H1 (cell line): ENCODE measurements around the gene UNC119B. TPM values are rescaled to one million over a fixed set of nuclear protein-coding genes. Genes with fewer than 3 reads are reported as not detected.

Experiments
- CTCF ChIA-PET: fragments of 300-600 bp; sonication (Branson Sonifier 250); formaldehyde crosslinking; loops from one replicate; lab custom pipeline; 2021; ENCODE audit not compliant: partially characterized antibody; lab: Charles Lee
- POLR2A ChIA-PET: fragments of 300-600 bp; sonication (Branson Sonifier 250); formaldehyde crosslinking; loops from one replicate; lab custom pipeline; 2021; ENCODE audit warnings: inconsistent platforms; ENCODE audit not compliant: partially characterized antibody; lab: Charles Lee
- DNase-seq, 2 experiments: peaks; one replicate each; pipeline versions ENCODE4 v3.0.0 to v3.0.0-alpha.2; 2010 to 2022; ENCODE audit warnings: low spot score in 2 of 2, low read depth in 1 of 2, mixed read lengths in 1 of 2
- FAIRE-seq: peaks from 2 replicates; lab custom pipeline; 2011; peaks lifted over from hg19 to GRCh38; lab: Jason Lieb, UNC
- H2AFZ ChIP-seq: 2 replicates; pipeline ENCODE4 v1.8.1; 2012; ENCODE audit warnings: low read length, inconsistent platforms
- H2AK5ac ChIP-seq: 2 replicates; pipeline ENCODE4 v1.6.1; 2013; ENCODE audit warnings: low read depth, low read length
- H2BK120ac ChIP-seq: replicated peaks from 2 replicates; pipeline ENCODE3; 2013; ENCODE audit warnings: low read depth, low read length, inconsistent platforms
- H2BK12ac ChIP-seq: 2 replicates; pipeline ENCODE4 v1.6.1; 2013; ENCODE audit warnings: low read depth, low read length
- H2BK15ac ChIP-seq: 2 replicates; pipeline ENCODE4 v1.6.1; 2013; ENCODE audit warnings: low read length
- H2BK20ac ChIP-seq: 2 replicates; pipeline ENCODE4 v1.6.1; 2013; ENCODE audit warnings: low read length
- H2BK5ac ChIP-seq: 2 replicates; pipeline ENCODE4 v1.6.1; 2013; ENCODE audit warnings: low read depth, low read length
- H3K14ac ChIP-seq: 2 replicates; pipeline ENCODE4 v1.6.1; 2013; ENCODE audit warnings: inconsistent platforms; ENCODE audit not compliant: insufficient read length
- H3K18ac ChIP-seq: 2 replicates; pipeline ENCODE4 v1.6.1; 2013; ENCODE audit warnings: low read length; ENCODE audit errors: extremely low read depth
- H3K23ac ChIP-seq: 2 replicates; pipeline ENCODE4 v1.6.1; 2013; ENCODE audit warnings: inconsistent platforms; ENCODE audit not compliant: insufficient read length
- H3K23me2 ChIP-seq: 2 replicates; pipeline ENCODE4 v1.6.1; 2013; ENCODE audit warnings: low read depth, low read length
- H3K27ac ChIP-seq: 2 replicates; pipeline ENCODE4 v1.6.1; 2011; ENCODE audit warnings: low read depth, low read length, inconsistent platforms
- H3K27me3 ChIP-seq, 4 experiments: replicated peaks in 1 of 4; 1 replicate in 1 of 4; 2 replicates in 3 of 4; pipeline versions ENCODE4 v1.6.1 to v1.8.1; 2011 to 2013; ENCODE audit warnings: low read length in 3 of 4, mild to moderate bottlenecking in 3 of 4, inconsistent platforms in 2 of 4, mixed read lengths in 2 of 4, moderate library complexity in 1 of 4; ENCODE audit not compliant: control insufficient read depth in 3 of 4, insufficient read depth in 3 of 4; ENCODE audit errors: extremely low read depth in 1 of 4
- H3K36me3 ChIP-seq, 4 experiments: 2 replicates each; pipeline versions ENCODE4 v1.6.1 to v1.8.1; 2011 to 2013; ENCODE audit warnings: mild to moderate bottlenecking in 4 of 4, low read length in 3 of 4, moderate library complexity in 2 of 4, control low read depth in 1 of 4, inconsistent platforms in 1 of 4; ENCODE audit not compliant: insufficient read depth in 4 of 4, control insufficient read depth in 2 of 4
- H3K4ac ChIP-seq: replicated peaks from 2 replicates; pipeline ENCODE3; 2013; ENCODE audit warnings: low read length, low read depth, mixed read lengths, inconsistent platforms; ENCODE audit not compliant: insufficient read length
- H3K4me1 ChIP-seq, 4 experiments: replicated peaks in 1 of 4; 1 replicate in 1 of 4; 2 replicates in 3 of 4; pipeline versions ENCODE4 v1.6.1 to v1.8.1; 2011 to 2013; ENCODE audit warnings: low read length in 3 of 4, inconsistent platforms in 2 of 4, mixed read lengths in 1 of 4; ENCODE audit not compliant: insufficient read depth in 4 of 4, control insufficient read depth in 3 of 4
- H3K4me2 ChIP-seq, 2 experiments: 2 replicates each; pipeline versions ENCODE4 v1.6.1 to v1.8.1; 2011 to 2013; ENCODE audit warnings: low read depth in 2 of 2, low read length in 2 of 2, control low read depth in 1 of 2, inconsistent platforms in 1 of 2, mild to moderate bottlenecking in 1 of 2; ENCODE audit not compliant: insufficient read depth in 1 of 2
- H3K4me3 ChIP-seq, 4 experiments: fragments of 200-600, 300-600 bp in 1 of 4; sonication (generic), shearing (Covaris generic), sonication (Bioruptor Twin) in 1 of 4; 2 replicates each; pipeline versions ENCODE4 v1.5.1 to v1.8.1; 2011 to 2016; ENCODE audit warnings: low read length in 4 of 4, low read depth in 3 of 4, control low read depth in 2 of 4, inconsistent platforms in 2 of 4, mild to moderate bottlenecking in 2 of 4, mixed read lengths in 1 of 4, moderate library complexity in 1 of 4; ENCODE audit not compliant: insufficient read depth in 2 of 4; ENCODE audit errors: extremely low read depth in 1 of 4
- H3K56ac ChIP-seq: replicated peaks from 2 replicates; pipeline ENCODE3; 2013; ENCODE audit warnings: low read depth, mild to moderate bottlenecking, mixed read lengths, low read length, inconsistent platforms; ENCODE audit not compliant: insufficient read length
- H3K79me1 ChIP-seq: 2 replicates; pipeline ENCODE4 v1.6.1; 2013; ENCODE audit warnings: low read depth, low read length, control low read depth
- H3K79me2 ChIP-seq, 2 experiments: 2 replicates each; pipeline versions ENCODE4 v1.6.1 to v1.8.1; 2012 to 2013; ENCODE audit warnings: low read length in 2 of 2, mild to moderate bottlenecking in 2 of 2, inconsistent platforms in 1 of 2; ENCODE audit not compliant: insufficient read depth in 2 of 2, control insufficient read depth in 1 of 2
- H3K9ac ChIP-seq, 4 experiments: replicated peaks in 1 of 4; 1 replicate in 1 of 4; 2 replicates in 3 of 4; pipeline versions ENCODE4 v1.6.1 to v1.8.1; 2011 to 2013; ENCODE audit warnings: low read depth in 3 of 4, low read length in 3 of 4, control low read depth in 2 of 4, mild to moderate bottlenecking in 2 of 4, moderate library complexity in 2 of 4, inconsistent platforms in 1 of 4; ENCODE audit errors: extremely low read depth in 1 of 4
- H3K9me3 ChIP-seq, 2 experiments: 2 replicates each; pipeline versions ENCODE4 v1.6.1 to v1.8.1; 2012 to 2013; ENCODE audit warnings: mild to moderate bottlenecking in 2 of 2, moderate library complexity in 2 of 2, control low read depth in 1 of 2, inconsistent platforms in 1 of 2, low read depth in 1 of 2, low read length in 1 of 2, mixed read lengths in 1 of 2; ENCODE audit not compliant: insufficient read depth in 2 of 2
- H4K20me1 ChIP-seq, 2 experiments: replicated peaks in 1 of 2; 2 replicates each; pipeline versions ENCODE3 to v1.8.1; 2011 to 2013; ENCODE audit warnings: inconsistent platforms in 2 of 2, low read length in 2 of 2, mild to moderate bottlenecking in 1 of 2; ENCODE audit not compliant: insufficient read depth in 2 of 2, control insufficient read depth in 1 of 2
- H4K5ac ChIP-seq: 2 replicates; pipeline ENCODE4 v1.6.1; 2013; ENCODE audit warnings: low read length, low read depth, mixed read lengths, inconsistent platforms; ENCODE audit not compliant: insufficient read length
- H4K8ac ChIP-seq: 2 replicates; pipeline ENCODE4 v1.8.0; 2013; ENCODE audit warnings: mild to moderate bottlenecking, moderate library complexity, low read length, inconsistent platforms; ENCODE audit not compliant: insufficient read depth; ENCODE audit errors: extremely low read depth
- H4K91ac ChIP-seq: replicated peaks from 2 replicates; pipeline ENCODE3; 2013; ENCODE audit warnings: low read length, mixed read lengths, inconsistent platforms; ENCODE audit not compliant: insufficient read length
- CBX8 ChIP-seq: fragments of 300-800, 300-1000 bp; sonication (generic); IDR thresholded peaks from 2 replicates; pipeline ENCODE4 v1.7.1; 2016; ENCODE audit warnings: low read depth, low read length, borderline replicate concordance
- CREB1 ChIP-seq: IDR thresholded peaks from 2 replicates; pipeline ENCODE4 v1.6.1; 2012; ENCODE audit warnings: inconsistent platforms
- FOSL1 ChIP-seq: IDR thresholded peaks from 2 replicates; pipeline ENCODE4 v1.6.1; 2011; ENCODE audit warnings: mild to moderate bottlenecking, low read depth, low read length, moderate library complexity; ENCODE audit not compliant: insufficient read depth
- GABPA ChIP-seq: IDR thresholded peaks from 2 replicates; pipeline ENCODE4 v1.6.1; 2011; ENCODE audit warnings: mild to moderate bottlenecking, low read length, moderate library complexity, borderline replicate concordance; ENCODE audit not compliant: insufficient read depth
- HDAC6 ChIP-seq: IDR thresholded peaks from one replicate; pipeline ENCODE4 v1.7.1; 2012; ENCODE audit warnings: low read depth, mild to moderate bottlenecking, inconsistent platforms, low read length, moderate library complexity
- KDM5A ChIP-seq: fragments of 200-600 bp; IDR thresholded peaks from 2 replicates; pipeline ENCODE4 v1.7.1; 2012; ENCODE audit warnings: mild to moderate bottlenecking, low read length, inconsistent platforms, mixed read lengths
- USF2 ChIP-seq: IDR thresholded peaks from 2 replicates; pipeline ENCODE4 v1.6.1; 2011; ENCODE audit warnings: low read length, improper control_type of control experiment
- WGBS, 2 experiments: shearing (Covaris generic) in 1 of 2; methylation state at CpG; one replicate each; pipeline versions ENCODE4 v1.1.6 to v1.1.7; 2013 to 2015; ENCODE audit warnings: low lambda C conversion rate in 2 of 2, mixed read lengths in 2 of 2, inconsistent platforms in 1 of 2, low coverage in 1 of 2, missing lambda C conversion rate in 1 of 2; ENCODE audit not compliant: insufficient replicate concordance in 2 of 2, insufficient coverage in 1 of 2, insufficient read length in 1 of 2; ENCODE audit errors: extremely low coverage in 1 of 2, missing lambda C conversion rate in 1 of 2; 5-methylcytosine and 5-hydroxymethylcytosine counted together
- polyA plus RNA-seq, 7 experiments: library from polyadenylated mRNA; depleted of rRNA in 3 of 7; stranded (reverse) in 5 of 7; unstranded in 2 of 7; fragments of >200 nt in 5 of 7; fragments of 200-250 nt in 2 of 7; gene quantifications; 1 replicate in 5 of 7; 2 replicates in 1 of 7; 4 replicates in 1 of 7; pipeline versions ENCODE4 v1.2.1 to v1.2.3, GENCODE V29; 2011 to 2013; ENCODE audit warnings: missing spikeins in 2 of 7, mixed read lengths in 2 of 7
- total RNA-seq: library from RNA; stranded (reverse); fragmentation: NEBNext Ultra II Directional; extraction: Animal tissue kit (Norgen Biotek cat#: 25700); gene quantifications from 2 replicates; pipeline ENCODE4 v1.2.1, GENCODE V29; 2021

Gene UNC119B
- total and polyA plus RNA-seq, 2 of the 8 experiments (the other 6 are each of a cell fraction or from before 2014, with no cell fraction given): 40.5 to 50.1 TPM

GRCh38 chr12:120698665-120699064, 11.6 kb upstream of the UNC119B start:
- CTCF ChIA-PET: interaction anchor here (0.6 to 1.9 kb wide), 10 partner anchors 10 to 121 kb away, joined by 3 to 11 read pairs (median 4); no protein-coding TSS in a partner anchor
- Histone ChIP-seq H4K20me1 (peaks cover 1 to 5% of the 10 kb centered on the region in 2 experiments), H3K23me2 (no peaks in the 10 kb centered on the region)

More at GRCh38 chr12:120698665-120699064, 11.6 kb upstream of the UNC119B start:
- H2BK5ac ChIP-seq: no peak overlapping the region
- no peak overlapping the region for H2BK120ac ChIP-seq
- H2BK12ac ChIP-seq: no peak overlapping the region
- H3K36me3 ChIP-seq: peaks cover 28 to 90% (median 65%) of the 10 kb centered on the region in 4 experiments
- H4K5ac ChIP-seq: no peak overlapping the region
- H3K79me2 ChIP-seq: peaks cover 0 to 21% of the 10 kb centered on the region in 2 experiments; a peak in 2 of 4 replicates
- no peak for TF ChIP-seq FOSL1
- TF ChIP-seq KDM5A: no peak
- no peak for TF ChIP-seq USF2
- TF ChIP-seq CREB1: no peak
- TF ChIP-seq HDAC6: no peak
- no peak for TF ChIP-seq GABPA
- no peak for TF ChIP-seq CBX8
- H3K4me3 ChIP-seq: no peak overlapping the region
- no peak overlapping the region for H2AK5ac ChIP-seq
- 92% methylated on average over 3 of the region's 3 CpGs; no CpG with 5 or more reads in 1 of the 2 experiments for WGBS, 2 experiments
- H3K14ac ChIP-seq: no peak overlapping the region
- no peaks in the 10 kb centered on the region for H3K9me3 ChIP-seq
- FAIRE-seq (no peak), DNase-seq (no peak)
- H3K79me1 ChIP-seq: peaks cover 5% of the 10 kb centered on the region; the same call in 1 of the 2 replicates
- no peak overlapping the region for H2BK20ac ChIP-seq
- H2BK15ac ChIP-seq: no peak overlapping the region
- no peak overlapping the region for H3K23ac ChIP-seq
- no peak overlapping the region for H2AFZ ChIP-seq
- H3K4me1 ChIP-seq: peaks cover 0 to 7% (median 4%) of the 10 kb centered on the region in 4 experiments; a peak in 5 of 7 replicates
- no peaks in the 10 kb centered on the region for H3K27me3 ChIP-seq
- POLR2A ChIA-PET: interaction anchor here (1.0 to 6.6 kb wide), 6 partner anchors 9 to 117 kb away, joined by 3 to 42 read pairs (median 3); partner anchors contain the start of genes POP5 and UNC119B
- no peak overlapping the region for H3K56ac ChIP-seq
- H3K27ac ChIP-seq: no peak overlapping the region
- no peak overlapping the region for H4K8ac ChIP-seq
- no peak overlapping the region for H3K9ac ChIP-seq
- no peak overlapping the region for H4K91ac ChIP-seq
- H3K4ac ChIP-seq: no peak overlapping the region
- no peak overlapping the region for H3K18ac ChIP-seq
- H3K4me2 ChIP-seq: no peak overlapping the region
